GM20000 (cell line): ENCODE results near the gene ENPEP.
"Not testable (repeated sequence)": the region's sequence is repeated elsewhere in the genome, so short reads cannot be mapped to it uniquely, and the experiment has no call there.

Experiments used
- DNase-seq: peaks from one replicate; pipeline ENCODE4 v3.0.0; 2012; ENCODE audit warnings: low spot score
- CTCF ChIP-seq: IDR thresholded peaks from 2 replicates; pipeline ENCODE4 v1.5.1; 2012; ENCODE audit warnings: mild to moderate bottlenecking, control low read depth; ENCODE audit errors: extremely low read depth, missing control alignments

ENPEP gene

GRCh38 chr4:110454441-110454840 lies 21.5 kb upstream of the ENPEP start:
- TF ChIP-seq CTCF = no peak
- DNase-seq = no peak

GRCh38 chr4:110458494-110459266 lies 17.3 kb upstream of the ENPEP start:
- no peak for TF ChIP-seq CTCF
- no peak for DNase-seq

GRCh38 chr4:110460074-110460746 lies 15.7 kb upstream of the ENPEP start:
- no peak for TF ChIP-seq CTCF
- no peak for DNase-seq

GRCh38 chr4:110467400-110467799 lies 8.6 kb upstream of the ENPEP start:
- TF ChIP-seq CTCF = no peak
- peak; percentile 10 for DNase-seq

- no peak for TF ChIP-seq CTCF
- no peak for DNase-seq
Measured at GRCh38 chr4:110472583-110473329, 3.2 kb upstream of the ENPEP start.

GRCh38 chr4:110474481-110474880 lies 1.5 kb upstream of the ENPEP start:
- no peak for TF ChIP-seq CTCF

GRCh38 chr4:110475080-110475479 lies 875 bp upstream of the ENPEP start:
- not testable (repeated sequence) for DNase-seq

More at GRCh38 chr4:110474481-110474880, 1.5 kb upstream of the ENPEP start:
- no peak for DNase-seq
